Trophoblast cell (in vitro differentiated cells and primary cell): ENCODE data around the gene ING4.

ENCODE experiments used
- DNase-seq, 2 donors: peaks; one replicate each; pipeline ENCODE4 v3.0.0-alpha.2; 2016
- H2AFZ ChIP-seq: 2 replicates; pipeline ENCODE4 v1.6.1; 2013; ENCODE audit warnings: low read length, moderate library complexity, mild to moderate bottlenecking; ENCODE audit not compliant: insufficient read depth, poor library complexity
- H2AK5ac ChIP-seq: 2 replicates; pipeline ENCODE4 v1.6.1; 2013; ENCODE audit warnings: mild to moderate bottlenecking, low read length
- H2BK120ac ChIP-seq: 2 replicates; pipeline ENCODE4 v1.6.1; 2013; ENCODE audit warnings: low read length, mild to moderate bottlenecking, moderate library complexity; ENCODE audit not compliant: insufficient read depth, poor library complexity
- H2BK12ac ChIP-seq: 2 replicates; pipeline ENCODE4 v1.6.1; 2013; ENCODE audit warnings: mild to moderate bottlenecking, low read length, moderate library complexity
- H2BK5ac ChIP-seq: 2 replicates; pipeline ENCODE4 v1.6.1; 2013; ENCODE audit warnings: low read length, low read depth, moderate library complexity, mild to moderate bottlenecking; ENCODE audit not compliant: poor library complexity
- H3K14ac ChIP-seq: 2 replicates; pipeline ENCODE4 v1.6.1; 2013; ENCODE audit warnings: mild to moderate bottlenecking, low read length
- H3K18ac ChIP-seq: 2 replicates; pipeline ENCODE4 v1.6.1; 2013; ENCODE audit warnings: mild to moderate bottlenecking, low read length
- H3K23ac ChIP-seq: 2 replicates; pipeline ENCODE4 v1.6.1; 2013; ENCODE audit warnings: low read length
- H3K27ac ChIP-seq: 2 replicates; pipeline ENCODE4 v1.5.1; 2013; ENCODE audit warnings: low read depth, mild to moderate bottlenecking, inconsistent platforms, low read length, moderate library complexity
- H3K27me3 ChIP-seq: 2 replicates; pipeline ENCODE4 v1.6.1; 2013; ENCODE audit warnings: inconsistent platforms, mild to moderate bottlenecking, low read length, moderate library complexity; ENCODE audit not compliant: insufficient read depth
- H3K36me3 ChIP-seq, 2 experiments: 1 replicate in 1 of 2; 2 replicates in 1 of 2; pipeline ENCODE4 v1.6.1; 2013; ENCODE audit warnings: low read length in 2 of 2, mild to moderate bottlenecking in 2 of 2, moderate library complexity in 1 of 2; ENCODE audit not compliant: insufficient read depth in 2 of 2, control insufficient read depth in 1 of 2
- H3K4ac ChIP-seq: 2 replicates; pipeline ENCODE4 v1.6.1; 2013; ENCODE audit warnings: low read depth, mild to moderate bottlenecking, low read length, moderate library complexity
- H3K4me1 ChIP-seq, 2 experiments: 1 replicate in 1 of 2; 2 replicates in 1 of 2; pipeline ENCODE4 v1.6.1; 2013; ENCODE audit warnings: low read length in 2 of 2, mild to moderate bottlenecking in 2 of 2, moderate library complexity in 1 of 2; ENCODE audit not compliant: insufficient read depth in 2 of 2, control insufficient read depth in 1 of 2
- H3K4me2 ChIP-seq: 2 replicates; pipeline ENCODE4 v1.6.1; 2013; ENCODE audit warnings: inconsistent platforms, mild to moderate bottlenecking, low read length, moderate library complexity
- H3K4me3 ChIP-seq: 2 replicates; pipeline ENCODE4 v1.5.1; 2013; ENCODE audit warnings: mild to moderate bottlenecking, low read depth, low read length, inconsistent platforms
- H3K79me1 ChIP-seq: one replicate; pipeline ENCODE4 v1.6.1; 2013; ENCODE audit warnings: low read length
- H3K79me2 ChIP-seq: 2 replicates; pipeline ENCODE4 v1.6.1; 2013; ENCODE audit warnings: low read length, mild to moderate bottlenecking; ENCODE audit not compliant: control insufficient read depth, insufficient read depth, poor library complexity
- H3K9ac ChIP-seq: 2 replicates; pipeline ENCODE4 v1.6.1; 2013; ENCODE audit warnings: mild to moderate bottlenecking, low read length
- H3K9me3 ChIP-seq: 2 replicates; pipeline ENCODE4 v1.6.1; 2013; ENCODE audit warnings: low read depth, mild to moderate bottlenecking, control low read depth, inconsistent platforms, low read length; ENCODE audit not compliant: insufficient read depth
- H4K12ac ChIP-seq: 2 replicates; pipeline ENCODE4 v1.6.1; 2013; ENCODE audit warnings: low read depth, mild to moderate bottlenecking, low read length, moderate library complexity
- H4K8ac ChIP-seq: 2 replicates; pipeline ENCODE4 v1.6.1; 2013; ENCODE audit warnings: low read depth, mild to moderate bottlenecking, low read length, moderate library complexity
- H4K91ac ChIP-seq: one replicate; pipeline ENCODE4 v1.6.1; 2013; ENCODE audit warnings: low read depth, mild to moderate bottlenecking, low read length, moderate library complexity
- WGBS: extraction: QIAGEN DNeasy Blood & Tissue Kit; methylation state at CpG from one replicate; pipeline ENCODE4 v1.1.7; 2013; ENCODE audit warnings: missing lambda C conversion rate; ENCODE audit not compliant: insufficient read length, insufficient coverage; ENCODE audit errors: extremely low coverage; 5-methylcytosine and 5-hydroxymethylcytosine counted together

Gene ING4

GRCh38 chr12:6694701-6695100, 31.8 kb upstream of the ING4 start:
- Histone ChIP-seq H3K4me2 (no peak overlapping the region), H2AFZ (no peak overlapping the region), H3K23ac (no peak overlapping the region), H3K27me3 (peaks cover 13% of the 10 kb centered on the region), H3K36me3 (no peaks in the 10 kb centered on the region), H3K9ac (no peak overlapping the region), H4K91ac (no peak overlapping the region), H3K9me3 (no peaks in the 10 kb centered on the region), H3K4ac (no peak overlapping the region), H2BK5ac (no peak overlapping the region), H3K4me1 (peaks cover 0 to 3% of the 10 kb centered on the region in 2 experiments), H3K14ac (no peak overlapping the region), H3K18ac (no peak overlapping the region), H3K79me2 (no peaks in the 10 kb centered on the region), H4K8ac (no peak overlapping the region), H2BK12ac (no peak overlapping the region), H2BK120ac (no peak overlapping the region), H3K27ac (no peak overlapping the region), H4K12ac (no peak overlapping the region), H2AK5ac (no peak overlapping the region), H3K79me1 (no peaks in the 10 kb centered on the region), H3K4me3 (peak overlapping the region; percentile 51)
- no peak for DNase-seq
- no CpG with 5 or more reads among the region's 9 CpGs for WGBS

GRCh38 chr12:6693832-6694355, 31.0 kb upstream of the ING4 start:
- Histone ChIP-seq H3K27ac (no peak overlapping the region), H3K4ac (no peak overlapping the region), H3K4me2 (no peak overlapping the region), H2BK120ac (no peak overlapping the region), H3K9me3 (no peaks in the 10 kb centered on the region), H4K12ac (no peak overlapping the region), H3K9ac (no peak overlapping the region), H2BK12ac (no peak overlapping the region), H3K27me3 (peaks cover 7% of the 10 kb centered on the region), H3K79me1 (peaks cover 4% of the 10 kb centered on the region), H2AK5ac (no peak overlapping the region), H4K8ac (no peak overlapping the region), H3K79me2 (peaks cover 4% of the 10 kb centered on the region), H3K36me3 (no peaks in the 10 kb centered on the region), H3K23ac (no peak overlapping the region), H3K18ac (no peak overlapping the region), H2AFZ (no peak overlapping the region), H2BK5ac (no peak overlapping the region), H3K14ac (no peak overlapping the region), H3K4me1 (peaks cover 0 to 3% of the 10 kb centered on the region in 2 experiments), H4K91ac (no peak overlapping the region), H3K4me3 (no peak overlapping the region)
- WGBS = no CpG with 5 or more reads among the region's 4 CpGs
- DNase-seq = no peak

GRCh38 chr12:6692888-6693287, 30.0 kb upstream of the ING4 start:
- H3K4me3 ChIP-seq = no peak overlapping the region
- no peak overlapping the region for H2BK12ac ChIP-seq
- no peak overlapping the region for H3K23ac ChIP-seq
- no peak overlapping the region for H2BK120ac ChIP-seq
- no peak overlapping the region for H4K8ac ChIP-seq
- H3K9me3 ChIP-seq = no peaks in the 10 kb centered on the region
- peaks cover 11% of the 10 kb centered on the region for H3K79me2 ChIP-seq
- peaks cover 10% of the 10 kb centered on the region for H3K79me1 ChIP-seq
- no peak overlapping the region for H4K91ac ChIP-seq
- no peak overlapping the region for H3K14ac ChIP-seq
- no peak overlapping the region for H4K12ac ChIP-seq
- H2AFZ ChIP-seq = no peak overlapping the region
- no peak overlapping the region for H2BK5ac ChIP-seq
- no peaks in the 10 kb centered on the region for H3K36me3 ChIP-seq
- peak overlapping the region; percentile 29 for H3K9ac ChIP-seq
- peaks cover 0 to 6% of the 10 kb centered on the region in 2 experiments for H3K4me1 ChIP-seq
- H2AK5ac ChIP-seq = no peak overlapping the region
- no CpG with 5 or more reads among the region's 2 CpGs for WGBS
- no peaks in the 10 kb centered on the region for H3K27me3 ChIP-seq
- H3K18ac ChIP-seq = no peak overlapping the region
- DNase-seq = no peak
- H3K4ac ChIP-seq = no peak overlapping the region
- H3K4me2 ChIP-seq = no peak overlapping the region
- no peak overlapping the region for H3K27ac ChIP-seq

GRCh38 chr12:6691473-6691872, 28.6 kb upstream of the ING4 start:
- no peak for DNase-seq
- Histone ChIP-seq H3K9ac (no peak overlapping the region), H3K4me3 (no peak overlapping the region), H3K4ac (no peak overlapping the region), H3K79me1 (peaks cover 10% of the 10 kb centered on the region), H4K12ac (no peak overlapping the region), H3K36me3 (no peaks in the 10 kb centered on the region), H4K8ac (no peak overlapping the region), H2BK120ac (no peak overlapping the region), H3K79me2 (peaks cover 11% of the 10 kb centered on the region), H3K4me2 (no peak overlapping the region), H2AK5ac (no peak overlapping the region), H3K14ac (no peak overlapping the region), H3K18ac (no peak overlapping the region), H3K27ac (no peak overlapping the region), H3K9me3 (no peaks in the 10 kb centered on the region), H3K23ac (no peak overlapping the region), H3K27me3 (no peaks in the 10 kb centered on the region), H2AFZ (no peak overlapping the region), H3K4me1 (peaks cover 0 to 9% of the 10 kb centered on the region in 2 experiments), H2BK5ac (no peak overlapping the region), H4K91ac (no peak overlapping the region), H2BK12ac (no peak overlapping the region)
- no CpG with 5 or more reads among the region's 4 CpGs for WGBS
